NCI-H1417 treated with DMSO at 0.1 percent for 48 hours (cell line): ENCODE data around the gene PXDN.

Experiments
- DNase-seq: peaks from one replicate; lab custom pipeline; 2025; lab: John Stamatoyannopoulos, UW

Gene PXDN

GRCh38 chr2:1665761-1666505, 78.4 kb downstream of the PXDN start:
- DNase-seq: no peak

GRCh38 chr2:1664698-1665097, 79.6 kb downstream of the PXDN start:
- DNase-seq: no peak

GRCh38 chr2:1664076-1664605, 80.2 kb downstream of the PXDN start:
- no peak for DNase-seq

GRCh38 chr2:1663621-1664020, 80.7 kb downstream of the PXDN start:
- DNase-seq: no peak

- DNase-seq: no peak
Observed at GRCh38 chr2:1662606-1663180, 81.6 kb downstream of the PXDN start.

GRCh38 chr2:1661891-1662605, 82.3 kb downstream of the PXDN start:
- no peak for DNase-seq

- DNase-seq: no peak
Observed at GRCh38 chr2:1660656-1661640, 83.4 kb downstream of the PXDN start.

GRCh38 chr2:1659951-1660565, 84.3 kb downstream of the PXDN start:
- DNase-seq: no peak

GRCh38 chr2:1658394-1659151, 85.7 kb downstream of the PXDN start:
- DNase-seq: no peak

GRCh38 chr2:1656961-1657841, 87.1 kb downstream of the PXDN start:
- DNase-seq: no peak

- DNase-seq: no peak
Observed at GRCh38 chr2:1656326-1656960, 87.9 kb downstream of the PXDN start.

GRCh38 chr2:1655461-1655860, 88.9 kb downstream of the PXDN start:
- DNase-seq: no peak

- DNase-seq: no peak
Observed at GRCh38 chr2:1654696-1655374, 89.5 kb downstream of the PXDN start.

GRCh38 chr2:1653956-1654695, 90.2 kb downstream of the PXDN start:
- no peak for DNase-seq

- no peak for DNase-seq
Observed at GRCh38 chr2:1652034-1652790, 92.1 kb downstream of the PXDN start.

- DNase-seq: no peak
Observed at GRCh38 chr2:1651121-1652033, 92.9 kb downstream of the PXDN start.
